Measurements from ENCODE around the gene CA7.
A peak's percentile ranks its signal among the peaks of the same experiment; 100 is the strongest.

DNA sequence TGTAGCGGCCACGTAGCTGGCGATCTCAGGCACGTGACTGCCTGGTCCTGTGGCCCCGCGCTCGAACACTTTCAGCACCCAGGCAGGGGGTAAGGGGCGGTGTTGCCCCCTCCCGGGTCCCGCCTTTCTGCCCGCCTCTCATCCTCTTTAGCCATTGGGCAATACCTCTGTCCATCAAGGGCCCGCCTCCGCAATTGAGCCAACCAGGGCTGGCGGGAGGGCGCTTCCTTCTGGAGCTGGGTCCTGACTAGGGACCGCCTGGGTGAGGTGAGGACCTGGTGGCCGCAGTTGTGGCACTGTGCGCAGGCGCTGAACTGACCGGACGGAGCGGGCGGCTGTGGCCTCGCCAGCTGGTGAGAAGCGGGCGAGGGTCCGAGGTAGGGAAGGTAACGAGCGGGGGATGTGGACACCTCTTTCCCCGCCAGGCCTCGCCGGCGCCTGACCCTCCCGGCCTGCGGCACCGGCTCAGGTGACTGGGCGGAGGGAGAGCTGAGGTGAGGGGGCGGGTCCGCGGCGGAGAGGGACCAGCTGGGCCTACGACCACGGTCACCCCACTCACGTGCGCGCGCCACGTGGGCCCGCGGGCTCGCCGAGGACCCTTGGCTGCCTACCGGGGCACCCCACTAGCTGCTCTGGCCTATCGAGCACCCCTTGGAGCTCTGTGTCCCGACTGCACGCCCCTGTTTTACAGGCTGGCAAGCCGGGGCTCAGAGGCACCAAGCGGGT is 36.2 kb downstream of the CA7 start, which contains the start of gene PDP2:
- TF ChIP-seq, protein P1, sequence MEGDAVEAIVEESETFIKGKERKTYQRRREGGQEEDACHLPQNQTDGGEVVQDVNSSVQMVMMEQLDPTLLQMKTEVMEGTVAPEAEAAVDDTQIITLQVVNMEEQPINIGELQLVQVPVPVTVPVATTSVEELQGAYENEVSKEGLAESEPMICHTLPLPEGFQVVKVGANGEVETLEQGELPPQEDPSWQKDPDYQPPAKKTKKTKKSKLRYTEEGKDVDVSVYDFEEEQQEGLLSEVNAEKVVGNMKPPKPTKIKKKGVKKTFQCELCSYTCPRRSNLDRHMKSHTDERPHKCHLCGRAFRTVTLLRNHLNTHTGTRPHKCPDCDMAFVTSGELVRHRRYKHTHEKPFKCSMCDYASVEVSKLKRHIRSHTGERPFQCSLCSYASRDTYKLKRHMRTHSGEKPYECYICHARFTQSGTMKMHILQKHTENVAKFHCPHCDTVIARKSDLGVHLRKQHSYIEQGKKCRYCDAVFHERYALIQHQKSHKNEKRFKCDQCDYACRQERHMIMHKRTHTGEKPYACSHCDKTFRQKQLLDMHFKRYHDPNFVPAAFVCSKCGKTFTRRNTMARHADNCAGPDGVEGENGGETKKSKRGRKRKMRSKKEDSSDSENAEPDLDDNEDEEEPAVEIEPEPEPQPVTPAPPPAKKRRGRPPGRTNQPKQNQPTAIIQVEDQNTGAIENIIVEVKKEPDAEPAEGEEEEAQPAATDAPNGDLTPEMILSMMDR (IDR thresholded peaks at IDR 0.05) = no peak
- peak; percentile 64 to 77 (median 77) for TF ChIP-seq POLR2AphosphoS5 (IDR thresholded peaks at IDR 0.05)

Measured in transverse colon (tissue), 4 donors.